HepG2 (cell line): Measurements from ENCODE around the gene VARS1. TPM values are rescaled to one million over a fixed set of nuclear protein-coding genes. Genes with fewer than 3 reads are reported as not detected.

Experiments used
- CREB3 ChIP-seq: sonication (generic); formaldehyde crosslinking; IDR thresholded peaks from 2 replicates; pipeline ENCODE4 v1.5.0; 2020; ENCODE audit warnings: missing genetic modification reagents
- DPF2 ChIP-seq: sonication (generic); formaldehyde crosslinking; IDR thresholded peaks from 2 replicates; pipeline ENCODE4 v1.4.0; 2020; ENCODE audit warnings: mild to moderate bottlenecking, low read depth, missing genetic modification reagents, borderline replicate concordance
- DZIP1 ChIP-seq: sonication (generic); formaldehyde crosslinking; IDR thresholded peaks from 2 replicates; pipeline ENCODE4 v1.5.0; 2020; ENCODE audit warnings: mild to moderate bottlenecking, missing genetic modification reagents
- GZF1 ChIP-seq: sonication (generic); formaldehyde crosslinking; IDR thresholded peaks from 2 replicates; pipeline ENCODE4 v1.5.1; 2020; ENCODE audit warnings: mild to moderate bottlenecking, missing genetic modification reagents
- MXD3 ChIP-seq: IDR thresholded peaks from 2 replicates; pipeline ENCODE4 v1.6.1; 2016; ENCODE audit warnings: mild to moderate bottlenecking, missing biosample characterization, missing genetic modification reagents
- NR3C1 ChIP-seq: sonication (generic); formaldehyde crosslinking; IDR thresholded peaks from 2 replicates; pipeline ENCODE4 v1.4.0; 2020; ENCODE audit warnings: missing genetic modification reagents
- RFX1 ChIP-seq: fragments of 450-650 bp; IDR thresholded peaks from 2 replicates; pipeline ENCODE4 v1.6.1; 2017
- YEATS2 ChIP-seq: sonication (generic); formaldehyde crosslinking; IDR thresholded peaks from 2 replicates; pipeline ENCODE4 v1.4.0; 2020; ENCODE audit warnings: missing genetic modification reagents, borderline replicate concordance
- ZBTB40 ChIP-seq, 2 experiments: fragments of 450-650 bp in 1 of 2; sonication (generic) in 1 of 2; formaldehyde crosslinking in 1 of 2; IDR thresholded peaks; 2 replicates each; pipeline versions ENCODE4 v1.6.1 to v1.8.0; 2016 to 2022; ENCODE audit warnings: antibody characterized with exemption in 1 of 2, mild to moderate bottlenecking in 1 of 2, missing genetic modification reagents in 1 of 2
- ZNF451 ChIP-seq: sonication (generic); formaldehyde crosslinking; IDR thresholded peaks from 2 replicates; pipeline ENCODE4 v1.5.0; 2020; ENCODE audit warnings: mild to moderate bottlenecking, missing genetic modification reagents
- ZNF704 ChIP-seq: sonication (generic); formaldehyde crosslinking; IDR thresholded peaks from 2 replicates; pipeline ENCODE4 v1.8.1; 2023; ENCODE audit warnings: mild to moderate bottlenecking, inconsistent platforms, moderate library complexity, missing genetic modification reagents, borderline replicate concordance
- polyA plus RNA-seq, 8 experiments: library from polyadenylated mRNA; depleted of rRNA in 3 of 8; stranded (reverse) in 7 of 8; unstranded in 1 of 8; fragments of >200 nt; fragmentation: Illumina TruSeq in 4 of 8; extraction: Trizol in 4 of 8; gene quantifications; 2 replicates each; pipeline versions ENCODE4 v1.2.1 to v1.2.3, GENCODE V29; 2011 to 2016; ENCODE audit warnings: low read depth in 4 of 8, missing spikeins in 1 of 8, mixed read lengths in 1 of 8; ENCODE audit not compliant: insufficient read depth in 1 of 8
- total RNA-seq, 5 experiments: library from RNA; depleted of rRNA; stranded (reverse); fragments of >200 nt; fragmentation: Illumina TruSeq; extraction: Trizol; gene quantifications; 2 replicates each; pipeline ENCODE4 v1.2.3, GENCODE V29; 2016; ENCODE audit warnings: low read depth in 1 of 5

VARS1 gene
- total and polyA plus RNA-seq, 2 of the 13 experiments (the other 11 are each of a cell fraction or from before 2014, with no cell fraction given): 14.7 to 56.1 TPM

GRCh38 chr6:31795616-31796298 is at the start of gene VARS1 (continued):
- TF ChIP-seq ZBTB40 (IDR thresholded peaks at IDR 0.05) (no peak), ZBTB40 (CRISPR knock-in tag; IDR thresholded peaks at IDR 0.05) (no peak; the same call in 1 of the 2 replicates), DPF2 (CRISPR knock-in tag) (no peak), GZF1 (0 out of 2 replicates have a peak, but pooled peaks have one; percentile 47), YEATS2 (CRISPR knock-in tag) (peak; percentile 88), ZNF704 (CRISPR knock-in tag) (no peak), CREB3 (CRISPR knock-in tag) (no peak; the same call in 1 of the 2 replicates), DZIP1 (CRISPR knock-in tag) (no peak), ZNF451 (CRISPR knock-in tag) (peak; percentile 56; the same call in 1 of the 2 replicates), RFX1 (no peak), NR3C1 (CRISPR knock-in tag) (no peak), MXD3 (CRISPR knock-in tag) (peak; percentile 98; the same call in 1 of the 2 replicates)
